ENCODE measurements around the gene ZNF446. TPM values are rescaled to one million over a fixed set of nuclear protein-coding genes. Genes with fewer than 3 reads are reported as not detected.
A peak's percentile ranks its signal among the peaks of the same experiment; 100 is the strongest.

ZNF446 gene
- total RNA-seq, 1 donor from 2014 or later, result 6.0 TPM

GRCh38 chr19:58471736-58472135, 4.4 kb upstream of the ZNF446 start:
- no peak for TF ChIP-seq EZH2 (IDR thresholded peaks at IDR 0.05; ENCODE audit: insufficient read depth, low read length)
- TF ChIP-seq CTCF (IDR thresholded peaks at IDR 0.05; ENCODE audit: insufficient read depth, low read depth, low read length), result no peak
- Histone ChIP-seq H4K20me1 (ENCODE audit: insufficient read depth, low read length) (peaks cover 47% of the 10 kb centered on the region), H3K4me3 (ENCODE audit: insufficient read depth, low read depth, low read length) (no peak overlapping the region), H3K9ac (ENCODE audit: low read length) (no peak overlapping the region), H3K4me1 (ENCODE audit: insufficient read depth, low read length) (peaks cover 35% of the 10 kb centered on the region), H2AFZ (ENCODE audit: low read depth, low read length) (no peak overlapping the region), H3K9me3 (ENCODE audit: insufficient read depth, low read depth, low read length) (no peaks in the 10 kb centered on the region), H3K27me3 (ENCODE audit: insufficient read depth, low read length) (no peaks in the 10 kb centered on the region), H3K79me2 (ENCODE audit: insufficient read depth, low read length) (peaks cover 27% of the 10 kb centered on the region), H3K27ac (ENCODE audit: low read depth, low read length) (no peak overlapping the region), H3K36me3 (ENCODE audit: insufficient read depth, low read length) (peaks cover 9% of the 10 kb centered on the region), H3K4me2 (ENCODE audit: low read length) (no peak overlapping the region)
- Mint-ChIP-seq H3K27me3 (ENCODE audit: low read depth, unreplicated experiment) (no peaks in the 10 kb centered on the region), H3K27ac (ENCODE audit: unreplicated experiment) (no peak overlapping the region), H3K9me3 (ENCODE audit: unreplicated experiment) (no peaks in the 10 kb centered on the region), H3K4me1 (ENCODE audit: low read depth, unreplicated experiment) (peaks cover 35% of the 10 kb centered on the region), H3K36me3 (ENCODE audit: low read depth, unreplicated experiment) (peaks cover 23% of the 10 kb centered on the region), H3K4me3 (ENCODE audit: unreplicated experiment) (no peak overlapping the region)
- no peak for DNase-seq (ENCODE audit: low read depth)
- no peak for FAIRE-seq

GRCh38 chr19:58473775-58474174, 2.4 kb upstream of the ZNF446 start:
- Histone ChIP-seq H3K27me3 (ENCODE audit: insufficient read depth, low read length) (no peaks in the 10 kb centered on the region), H2AFZ (ENCODE audit: low read depth, low read length) (no peak overlapping the region), H3K4me1 (ENCODE audit: insufficient read depth, low read length) (peaks cover 31% of the 10 kb centered on the region), H4K20me1 (ENCODE audit: insufficient read depth, low read length) (peaks cover 35% of the 10 kb centered on the region), H3K4me2 (ENCODE audit: low read length) (no peak overlapping the region), H3K79me2 (ENCODE audit: insufficient read depth, low read length) (peaks cover 9% of the 10 kb centered on the region), H3K9me3 (ENCODE audit: insufficient read depth, low read depth, low read length) (no peaks in the 10 kb centered on the region), H3K27ac (ENCODE audit: low read depth, low read length) (no peak overlapping the region), H3K9ac (ENCODE audit: low read length) (no peak overlapping the region), H3K4me3 (ENCODE audit: insufficient read depth, low read depth, low read length) (no peak overlapping the region), H3K36me3 (ENCODE audit: insufficient read depth, low read length) (peaks cover 9% of the 10 kb centered on the region)
- TF ChIP-seq CTCF (IDR thresholded peaks at IDR 0.05; ENCODE audit: insufficient read depth, low read depth, low read length) (no peak), EZH2 (IDR thresholded peaks at IDR 0.05; ENCODE audit: insufficient read depth, low read length) (no peak)
- Mint-ChIP-seq H3K36me3 (ENCODE audit: low read depth, unreplicated experiment) (peaks cover 20% of the 10 kb centered on the region), H3K4me3 (ENCODE audit: unreplicated experiment) (peak overlapping the region; percentile 86), H3K27me3 (ENCODE audit: low read depth, unreplicated experiment) (no peaks in the 10 kb centered on the region), H3K9me3 (ENCODE audit: unreplicated experiment) (no peaks in the 10 kb centered on the region), H3K27ac (ENCODE audit: unreplicated experiment) (peak overlapping the region; percentile 96), H3K4me1 (ENCODE audit: low read depth, unreplicated experiment) (peaks cover 27% of the 10 kb centered on the region)
- FAIRE-seq, result no peak
- no peak for DNase-seq (ENCODE audit: low read depth)

GRCh38 chr19:58474291-58474996, 1.7 kb upstream of the ZNF446 start:
- Histone ChIP-seq H3K79me2 (ENCODE audit: insufficient read depth, low read length) (peaks cover 3% of the 10 kb centered on the region), H3K27me3 (ENCODE audit: insufficient read depth, low read length) (no peaks in the 10 kb centered on the region), H2AFZ (ENCODE audit: low read depth, low read length) (no peak overlapping the region), H3K4me2 (ENCODE audit: low read length) (peak overlapping the region; percentile 91), H3K36me3 (ENCODE audit: insufficient read depth, low read length) (peaks cover 9% of the 10 kb centered on the region), H3K4me1 (ENCODE audit: insufficient read depth, low read length) (peaks cover 31% of the 10 kb centered on the region), H3K4me3 (ENCODE audit: insufficient read depth, low read depth, low read length) (peak overlapping the region; percentile 69), H3K9ac (ENCODE audit: low read length) (peak overlapping the region; percentile 81), H4K20me1 (ENCODE audit: insufficient read depth, low read length) (peaks cover 28% of the 10 kb centered on the region), H3K27ac (ENCODE audit: low read depth, low read length) (peak overlapping the region; percentile 76), H3K9me3 (ENCODE audit: insufficient read depth, low read depth, low read length) (no peaks in the 10 kb centered on the region)
- no peak for TF ChIP-seq CTCF (IDR thresholded peaks at IDR 0.05; ENCODE audit: insufficient read depth, low read depth, low read length)
- no peak for TF ChIP-seq EZH2 (IDR thresholded peaks at IDR 0.05; ENCODE audit: insufficient read depth, low read length)
- FAIRE-seq (no peak), DNase-seq (ENCODE audit: low read depth) (peak; percentile 89)
- Mint-ChIP-seq H3K36me3 (ENCODE audit: low read depth, unreplicated experiment) (peaks cover 19% of the 10 kb centered on the region), H3K27ac (ENCODE audit: unreplicated experiment) (peak overlapping the region; percentile 96), H3K4me3 (ENCODE audit: unreplicated experiment) (peak overlapping the region; percentile 86), H3K27me3 (ENCODE audit: low read depth, unreplicated experiment) (no peaks in the 10 kb centered on the region), H3K9me3 (ENCODE audit: unreplicated experiment) (no peaks in the 10 kb centered on the region), H3K4me1 (ENCODE audit: low read depth, unreplicated experiment) (peaks cover 26% of the 10 kb centered on the region)

Data from astrocyte (in vitro differentiated cells and primary cell).